Mesendoderm (in vitro differentiated cells): ENCODE results near the gene DPP3.
A peak's percentile ranks its signal among the peaks of the same experiment; 100 is the strongest.

Experiments used
- DNase-seq: peaks from one replicate; pipeline ENCODE4 v3.0.0; 2013
- H2AK5ac ChIP-seq: 2 replicates; pipeline ENCODE4 v1.6.1; 2013; ENCODE audit warnings: low read length, inconsistent platforms
- H2BK120ac ChIP-seq: 2 replicates; pipeline ENCODE4 v1.6.1; 2013; ENCODE audit warnings: low read depth, mild to moderate bottlenecking, low read length, moderate library complexity, mixed read lengths
- H2BK15ac ChIP-seq: replicated peaks from 2 replicates; pipeline ENCODE4 v1.6.1; 2013; ENCODE audit warnings: low read depth, mild to moderate bottlenecking, moderate library complexity
- H2BK5ac ChIP-seq: 2 replicates; pipeline ENCODE4 v1.6.1; 2013; ENCODE audit warnings: low read length, inconsistent platforms
- H3K18ac ChIP-seq: 2 replicates; pipeline ENCODE4 v1.6.1; 2013; ENCODE audit warnings: mild to moderate bottlenecking, low read length, mixed read lengths
- H3K23ac ChIP-seq: one replicate; pipeline ENCODE4 v1.6.1; 2013; ENCODE audit warnings: low read length
- H3K27ac ChIP-seq: 2 replicates; pipeline ENCODE4 v1.5.1; 2013; ENCODE audit warnings: low read depth, mild to moderate bottlenecking, inconsistent platforms, low read length, moderate library complexity
- H3K27me3 ChIP-seq: 2 replicates; pipeline ENCODE4 v1.6.1; 2013; ENCODE audit warnings: low read length, control low read depth, mild to moderate bottlenecking, inconsistent platforms; ENCODE audit not compliant: insufficient read depth, poor library complexity
- H3K36me3 ChIP-seq: 2 replicates; pipeline ENCODE4 v1.6.1; 2013; ENCODE audit warnings: low read length, inconsistent platforms; ENCODE audit not compliant: control insufficient read depth, insufficient read depth
- H3K4ac ChIP-seq: one replicate; pipeline ENCODE4 v1.6.1; 2013; ENCODE audit warnings: low read depth, mild to moderate bottlenecking, low read length, moderate library complexity
- H3K4me1 ChIP-seq: 2 replicates; pipeline ENCODE4 v1.6.1; 2013; ENCODE audit warnings: low read depth, low read length, inconsistent platforms; ENCODE audit not compliant: control insufficient read depth
- H3K4me2 ChIP-seq: 2 replicates; pipeline ENCODE4 v1.6.1; 2013; ENCODE audit warnings: low read length
- H3K4me3 ChIP-seq: 2 replicates; pipeline ENCODE4 v1.5.1; 2013; ENCODE audit warnings: mild to moderate bottlenecking, low read length
- H3K56ac ChIP-seq: one replicate; pipeline ENCODE4 v1.6.1; 2013; ENCODE audit warnings: low read length
- H3K79me1 ChIP-seq: 2 replicates; pipeline ENCODE4 v1.6.1; 2013; ENCODE audit warnings: low read length, inconsistent platforms
- H3K79me2 ChIP-seq: 2 replicates; pipeline ENCODE4 v1.6.1; 2013; ENCODE audit warnings: mild to moderate bottlenecking, low read length; ENCODE audit not compliant: control insufficient read depth, insufficient read depth
- H3K9ac ChIP-seq: 2 replicates; pipeline ENCODE4 v1.6.1; 2013; ENCODE audit warnings: low read length, inconsistent platforms
- H4K5ac ChIP-seq: one replicate; pipeline ENCODE4 v1.6.1; 2013; ENCODE audit warnings: low read length
- H4K8ac ChIP-seq: one replicate; pipeline ENCODE4 v1.6.1; 2013; ENCODE audit warnings: low read depth, mild to moderate bottlenecking, control low read depth, low read length, moderate library complexity
- WGBS: extraction: QIAGEN DNeasy Blood & Tissue Kit; methylation state at CpG from one replicate; pipeline ENCODE4 v1.1.7; 2013; ENCODE audit warnings: low lambda C conversion rate, missing lambda C conversion rate; ENCODE audit not compliant: insufficient coverage; ENCODE audit errors: extremely low coverage; 5-methylcytosine and 5-hydroxymethylcytosine counted together

DPP3 gene

GRCh38 chr11:66473608-66474515, 6.4 kb upstream of the DPP3 start:
- Histone ChIP-seq H3K4me2 (no peak overlapping the region), H2BK5ac (no peak overlapping the region), H2AK5ac (no peak overlapping the region), H3K4me3 (no peak overlapping the region), H3K79me2 (no peaks in the 10 kb centered on the region), H3K27ac (no peak overlapping the region), H2BK15ac (no peak overlapping the region), H3K9ac (no peak overlapping the region), H3K23ac (no peak overlapping the region), H3K56ac (no peak overlapping the region), H2BK120ac (no peak overlapping the region), H3K18ac (no peak overlapping the region), H3K79me1 (no peaks in the 10 kb centered on the region), H3K4ac (no peak overlapping the region), H4K5ac (no peak overlapping the region), H4K8ac (no peak overlapping the region), H3K4me1 (peaks cover 2% of the 10 kb centered on the region), H3K27me3 (no peaks in the 10 kb centered on the region), H3K36me3 (no peaks in the 10 kb centered on the region)
- WGBS = no CpG with 5 or more reads among the region's 20 CpGs
- DNase-seq = peak; percentile 34

- H4K5ac ChIP-seq = no peak overlapping the region
Observed at GRCh38 chr11:66475349-66476172, 4.7 kb upstream of the DPP3 start.

GRCh38 chr11:66476173-66476840, 3.9 kb upstream of the DPP3 start:
- Histone ChIP-seq H2BK15ac (no peak overlapping the region), H3K4me1 (peaks cover 2% of the 10 kb centered on the region), H2BK120ac (no peak overlapping the region), H3K4ac (no peak overlapping the region), H2AK5ac (no peak overlapping the region), H3K36me3 (no peaks in the 10 kb centered on the region), H4K8ac (no peak overlapping the region), H3K9ac (no peak overlapping the region), H3K4me3 (no peak overlapping the region), H3K18ac (no peak overlapping the region), H4K5ac (no peak overlapping the region), H3K56ac (no peak overlapping the region), H2BK5ac (no peak overlapping the region), H3K23ac (no peak overlapping the region), H3K27ac (no peak overlapping the region), H3K27me3 (no peaks in the 10 kb centered on the region), H3K79me1 (peaks cover 4% of the 10 kb centered on the region), H3K79me2 (no peaks in the 10 kb centered on the region), H3K4me2 (no peak overlapping the region)
- no peak for DNase-seq
- no CpG with 5 or more reads among the region's 10 CpGs for WGBS

More at GRCh38 chr11:66475349-66476172, 4.7 kb upstream of the DPP3 start:
- no peak for DNase-seq
- no peak overlapping the region for H3K9ac ChIP-seq
- no peak overlapping the region for H2AK5ac ChIP-seq
- no peak overlapping the region for H2BK15ac ChIP-seq
- H3K79me2 ChIP-seq = no peaks in the 10 kb centered on the region
- no peak overlapping the region for H3K27ac ChIP-seq
- H3K79me1 ChIP-seq = no peaks in the 10 kb centered on the region
- H2BK5ac ChIP-seq = no peak overlapping the region
- H3K18ac ChIP-seq = no peak overlapping the region
- no peak overlapping the region for H4K8ac ChIP-seq
- no peak overlapping the region for H3K4me2 ChIP-seq
- H3K4me1 ChIP-seq = no peaks in the 10 kb centered on the region
- WGBS = no CpG with 5 or more reads among the region's 44 CpGs
- H2BK120ac ChIP-seq = no peak overlapping the region
- no peak overlapping the region for H3K23ac ChIP-seq
- H3K36me3 ChIP-seq = no peaks in the 10 kb centered on the region
- H3K56ac ChIP-seq = no peak overlapping the region
- H3K4ac ChIP-seq = no peak overlapping the region
- H3K27me3 ChIP-seq = no peaks in the 10 kb centered on the region
- no peak overlapping the region for H3K4me3 ChIP-seq

GRCh38 chr11:66476841-66477251, 3.4 kb upstream of the DPP3 start:
- no peak overlapping the region for H3K56ac ChIP-seq
- WGBS = no CpG with 5 or more reads among the region's 9 CpGs

GRCh38 chr11:66477263-66478201, 2.7 kb upstream of the DPP3 start:
- H2BK5ac ChIP-seq = no peak overlapping the region
- no peak overlapping the region for H2BK15ac ChIP-seq
- H2AK5ac ChIP-seq = no peak overlapping the region
- peak overlapping the region; percentile 13 for H3K56ac ChIP-seq
- WGBS = no CpG with 5 or more reads among the region's 11 CpGs
- DNase-seq = no peak
- H3K79me1 ChIP-seq = peaks cover 4% of the 10 kb centered on the region
- no peaks in the 10 kb centered on the region for H3K79me2 ChIP-seq
- no peaks in the 10 kb centered on the region for H3K36me3 ChIP-seq
- H3K27ac ChIP-seq = no peak overlapping the region
- H3K18ac ChIP-seq = no peak overlapping the region
- H3K4ac ChIP-seq = no peak overlapping the region
- H3K27me3 ChIP-seq = no peaks in the 10 kb centered on the region
- no peak overlapping the region for H3K4me3 ChIP-seq
- peak overlapping the region; percentile 18 for H3K23ac ChIP-seq
- no peak overlapping the region for H3K4me2 ChIP-seq
- no peak overlapping the region for H3K9ac ChIP-seq
- H2BK120ac ChIP-seq = no peak overlapping the region
- no peak overlapping the region for H4K5ac ChIP-seq
- peaks cover 2% of the 10 kb centered on the region for H3K4me1 ChIP-seq
- H4K8ac ChIP-seq = no peak overlapping the region

More at GRCh38 chr11:66476841-66477251, 3.4 kb upstream of the DPP3 start:
- Histone ChIP-seq H3K4me2 (no peak overlapping the region), H3K27me3 (no peaks in the 10 kb centered on the region), H4K8ac (no peak overlapping the region), H3K36me3 (no peaks in the 10 kb centered on the region), H3K79me1 (peaks cover 4% of the 10 kb centered on the region), H3K23ac (no peak overlapping the region), H2AK5ac (no peak overlapping the region), H3K79me2 (no peaks in the 10 kb centered on the region), H3K9ac (no peak overlapping the region), H3K18ac (no peak overlapping the region), H4K5ac (no peak overlapping the region), H3K4ac (no peak overlapping the region), H3K4me1 (peaks cover 2% of the 10 kb centered on the region), H2BK5ac (no peak overlapping the region), H3K4me3 (no peak overlapping the region), H3K27ac (no peak overlapping the region), H2BK120ac (no peak overlapping the region), H2BK15ac (no peak overlapping the region)
- peak; percentile 24 for DNase-seq
